ENCODE results near the gene TMEM212.

GRCh38 chr3:171802590-171802956 lies 40.6 kb upstream of the TMEM212 start:
- no peak for TF ChIP-seq CTCF (IDR thresholded peaks at IDR 0.05)
- no peak for TF ChIP-seq EP300 (IDR thresholded peaks at IDR 0.05)

All from stomach (tissue), 4 donors.